GM21825 (cell line): ENCODE results near the gene KIFC1.
A peak's percentile ranks its signal among the peaks of the same experiment; 100 is the strongest.

Experiments
- ATAC-seq: cut with Tn5 transposase; IDR thresholded peaks from one replicate; pipeline ENCODE4 v1.9.1; 2021; ENCODE audit warnings: mild to moderate bottlenecking, moderate library complexity; ENCODE audit not compliant: unreplicated experiment

KIFC1 gene

GRCh38 chr6:33439956-33440648 lies 48.5 kb downstream of the KIFC1 start:
- no peak for ATAC-seq

GRCh38 chr6:33440649-33441309 lies 49.2 kb downstream of the KIFC1 start:
- ATAC-seq: no peak

- no peak for ATAC-seq
Measured at GRCh38 chr6:33441457-33441856, 49.8 kb downstream of the KIFC1 start.

GRCh38 chr6:33442283-33442682 lies 50.7 kb downstream of the KIFC1 start:
- ATAC-seq: no peak

- no peak for ATAC-seq
Measured at GRCh38 chr6:33443025-33443424, 51.4 kb downstream of the KIFC1 start.

- ATAC-seq: no peak
Measured at GRCh38 chr6:33443619-33444504, 52.2 kb downstream of the KIFC1 start.

GRCh38 chr6:33445119-33445603 lies 53.5 kb downstream of the KIFC1 start:
- ATAC-seq: no peak

GRCh38 chr6:33446356-33446755 lies 54.7 kb downstream of the KIFC1 start:
- no peak for ATAC-seq

GRCh38 chr6:33450434-33450833 lies 58.8 kb downstream of the KIFC1 start:
- ATAC-seq: no peak

GRCh38 chr6:33451606-33452005 lies 60.0 kb downstream of the KIFC1 start:
- ATAC-seq: no peak

GRCh38 chr6:33452496-33452895 lies 60.9 kb downstream of the KIFC1 start:
- ATAC-seq: no peak

- ATAC-seq: no peak
Measured at GRCh38 chr6:33453393-33454008, 61.9 kb downstream of the KIFC1 start.

- peak; percentile 93 for ATAC-seq
Measured at GRCh38 chr6:33454009-33454946, 62.7 kb downstream of the KIFC1 start, which contains the start of gene ZBTB9. ZBTB9 (plus strand) TSS chr6:33454576; CDS start chr6:33455101, 525 bp downstream.

- no peak for ATAC-seq
Measured at GRCh38 chr6:33455051-33455450, 63.4 kb downstream of the KIFC1 start.

- ATAC-seq: no peak
Measured at GRCh38 chr6:33456156-33456555, 64.5 kb downstream of the KIFC1 start.

- ATAC-seq: no peak
Measured at GRCh38 chr6:33458676-33459075, 67.1 kb downstream of the KIFC1 start.

- no peak for ATAC-seq
Measured at GRCh38 chr6:33459226-33459625, 67.6 kb downstream of the KIFC1 start.
